Measurements from ENCODE around the gene NFIA.
"Not testable (repeated sequence)": the region's sequence is repeated elsewhere in the genome, so short reads cannot be mapped to it uniquely, and the experiment has no call there.

The NFIA gene

GRCh38 chr1:61061601-61062000 lies 20.8 kb upstream of the NFIA start:
- not testable (repeated sequence) for DNase-seq

GRCh38 chr1:61064673-61065072 lies 17.7 kb upstream of the NFIA start:
- DNase-seq: no peak

GRCh38 chr1:61067446-61068019 lies 14.8 kb upstream of the NFIA start:
- no peak for DNase-seq

- DNase-seq: no peak
Measured at GRCh38 chr1:61070054-61070453, 12.3 kb upstream of the NFIA start.

- no peak for DNase-seq
Measured at GRCh38 chr1:61071205-61072130, 10.9 kb upstream of the NFIA start.

- DNase-seq: no peak
Measured at GRCh38 chr1:61073871-61074270, 8.5 kb upstream of the NFIA start.

GRCh38 chr1:61075833-61076232 lies 6.5 kb upstream of the NFIA start:
- not testable (repeated sequence) for DNase-seq

GRCh38 chr1:61076728-61077675 lies 5.4 kb upstream of the NFIA start:
- DNase-seq: peak; percentile 46

- DNase-seq: peak; percentile 71
Measured at GRCh38 chr1:61077676-61078541, 4.5 kb upstream of the NFIA start.

- no peak for DNase-seq
Measured at GRCh38 chr1:61078618-61079295, 3.6 kb upstream of the NFIA start.

GRCh38 chr1:61079296-61079897 lies 3.0 kb upstream of the NFIA start:
- no peak for DNase-seq

GRCh38 chr1:61079898-61080336 lies 2.4 kb upstream of the NFIA start:
- DNase-seq: no peak

- no peak for DNase-seq
Measured at GRCh38 chr1:61080413-61081143, 1.8 kb upstream of the NFIA start.

GRCh38 chr1:61081144-61081685 lies 1.1 kb upstream of the NFIA start:
- DNase-seq: no peak

GRCh38 chr1:61081686-61082310 lies 563 bp upstream of the NFIA start:
- DNase-seq: no peak

- DNase-seq: no peak
Measured at GRCh38 chr1:61083013-61083806, 849 bp downstream of the NFIA start.

- DNase-seq: no peak
Measured at GRCh38 chr1:61083807-61084440, 1.6 kb downstream of the NFIA start.

GRCh38 chr1:61084491-61085031 lies 2.2 kb downstream of the NFIA start:
- no peak for DNase-seq
